ENCODE data around the gene HBZ.

The HBZ gene

GRCh38 chr16:183005-183404 is 30.6 kb downstream of the HBZ start:
- no peak for DNase-seq (ENCODE audit: low read depth)
- H3K4me3 ChIP-seq (ENCODE audit: control insufficient read depth, low read depth, low read length) = no peak overlapping the region
- no peak for TF ChIP-seq CTCF (IDR thresholded peaks at IDR 0.05; ENCODE audit: control insufficient read depth, insufficient read depth, low read depth, low read length, missing control alignments)

- TF ChIP-seq CTCF (IDR thresholded peaks at IDR 0.05; ENCODE audit: control insufficient read depth, insufficient read depth, low read depth, low read length, missing control alignments) = no peak
- H3K4me3 ChIP-seq (ENCODE audit: control insufficient read depth, low read depth, low read length) = no peak overlapping the region
- DNase-seq (ENCODE audit: low read depth) = no peak
Observed at GRCh38 chr16:185213-185612, 32.8 kb downstream of the HBZ start.

- no peak for DNase-seq (ENCODE audit: low read depth)
- no peak for TF ChIP-seq CTCF (IDR thresholded peaks at IDR 0.05; ENCODE audit: control insufficient read depth, insufficient read depth, low read depth, low read length, missing control alignments)
- H3K4me3 ChIP-seq (ENCODE audit: control insufficient read depth, low read depth, low read length) = no peak overlapping the region
Observed at GRCh38 chr16:185691-186090, 33.2 kb downstream of the HBZ start.

GRCh38 chr16:187330-187729 is 34.9 kb downstream of the HBZ start:
- H3K4me3 ChIP-seq (ENCODE audit: control insufficient read depth, low read depth, low read length) = no peak overlapping the region
- no peak for DNase-seq (ENCODE audit: low read depth)
- TF ChIP-seq CTCF (IDR thresholded peaks at IDR 0.05; ENCODE audit: control insufficient read depth, insufficient read depth, low read depth, low read length, missing control alignments) = no peak

GRCh38 chr16:188674-189073 is 36.2 kb downstream of the HBZ start:
- H3K4me3 ChIP-seq (ENCODE audit: control insufficient read depth, low read depth, low read length) = no peak overlapping the region

GRCh38 chr16:189604-190186 is 37.3 kb downstream of the HBZ start:
- no peak for DNase-seq (ENCODE audit: low read depth)
- no peak for TF ChIP-seq CTCF (IDR thresholded peaks at IDR 0.05; ENCODE audit: control insufficient read depth, insufficient read depth, low read depth, low read length, missing control alignments)
- H3K4me3 ChIP-seq (ENCODE audit: control insufficient read depth, low read depth, low read length) = no peak overlapping the region

More at GRCh38 chr16:188674-189073, 36.2 kb downstream of the HBZ start:
- no peak for DNase-seq (ENCODE audit: low read depth)
- no peak for TF ChIP-seq CTCF (IDR thresholded peaks at IDR 0.05; ENCODE audit: control insufficient read depth, insufficient read depth, low read depth, low read length, missing control alignments)

- no peak overlapping the region for H3K4me3 ChIP-seq (ENCODE audit: control insufficient read depth, low read depth, low read length)
- no peak for TF ChIP-seq CTCF (IDR thresholded peaks at IDR 0.05; ENCODE audit: control insufficient read depth, insufficient read depth, low read depth, low read length, missing control alignments)
- no peak for DNase-seq (ENCODE audit: low read depth)
Observed at GRCh38 chr16:191831-192230, 39.4 kb downstream of the HBZ start.

Data from AG09309 (cell line).